Mammary epithelial cell (primary cell): ENCODE results near the gene OR10A3.

ENCODE experiments used
- CTCF ChIP-seq, 2 donors: IDR thresholded peaks in 1 of 2; conservative IDR thresholded peaks in 1 of 2; 2 replicates each; pipeline ENCODE4 v1.5.1; 2011 to 2012; ENCODE audit warnings: inconsistent platforms in 2 of 2, low read length in 2 of 2, mild to moderate bottlenecking in 2 of 2, control low read depth in 1 of 2, low read depth in 1 of 2; ENCODE audit not compliant: insufficient read depth in 1 of 2; ENCODE audit errors: extremely low read depth in 1 of 2
- EZH2 ChIP-seq: IDR thresholded peaks from 2 replicates; pipeline ENCODE4 v1.6.1; 2012; ENCODE audit warnings: low read length, inconsistent platforms, borderline replicate concordance

- no peak for TF ChIP-seq CTCF (conservative IDR thresholded peaks at IDR 0.05 in 1 of 2, IDR thresholded peaks at IDR 0.05 in 1 of 2; ENCODE audit: extremely low read depth in 1 of 2, insufficient read depth in 1 of 2, low read depth in 1 of 2, low read length in 2 of 2)
- TF ChIP-seq EZH2 = no peak
Measured at GRCh38 chr11:7931168-7931567, 10.3 kb downstream of the OR10A3 start, which contains the start of gene OR10A6.
